Ovary (tissue), 9 donors: ENCODE results near the gene SPATA6L. TPM values are rescaled to one million over a fixed set of nuclear protein-coding genes. Genes with fewer than 3 reads are reported as not detected.

ENCODE experiments used
- DNase-seq, 5 donors: peaks; one replicate each; pipeline ENCODE4 v3.0.0-alpha.2; 2019 to 2020
- H3K27ac ChIP-seq, 2 donors: fragments of 200-600 bp; one replicate each; pipeline versions ENCODE4 v1.5.1 to v1.8.0; 2019 to 2022
- H3K27me3 ChIP-seq: fragments of 200-600 bp; one replicate; pipeline ENCODE4 v1.8.0; 2022
- H3K36me3 ChIP-seq: fragments of 200-600 bp; sonication (generic); one replicate; pipeline ENCODE4 v1.5.1; 2019
- H3K4me1 ChIP-seq: one replicate; pipeline ENCODE4 v1.8.1; 2013; ENCODE audit warnings: mild to moderate bottlenecking, moderate library complexity; ENCODE audit not compliant: insufficient read depth
- H3K4me3 ChIP-seq: fragments of 200-600 bp; sonication (generic); one replicate; pipeline ENCODE4 v1.5.1; 2017
- H3K9me3 ChIP-seq, 2 donors: fragments of 200-600 bp in 1 of 2; sonication (generic) in 1 of 2; one replicate each; pipeline versions ENCODE4 v1.5.1 to v1.8.1; 2013 to 2019; ENCODE audit warnings: mild to moderate bottlenecking in 1 of 2, moderate library complexity in 1 of 2
- EP300 ChIP-seq: sonication (generic); formaldehyde crosslinking; IDR thresholded peaks from one replicate; pipeline ENCODE4 v1.6.1; 2017; ENCODE audit warnings: antibody characterized with exemption
- POLR2A ChIP-seq: fragments of 450-650 bp; IDR thresholded peaks from one replicate; pipeline ENCODE4 v1.6.1; 2017; ENCODE audit warnings: antibody characterized with exemption, mild to moderate bottlenecking, moderate library complexity
- WGBS, 3 donors: extraction: QIAGEN DNeasy Blood & Tissue Kit in 1 of 3; methylation state at CpG; one replicate each; pipeline versions ENCODE4 v1.1.5 to v1.1.7; 2013 to 2017; 5-methylcytosine and 5-hydroxymethylcytosine counted together
- intact Hi-C, 4 donors: fragments of 100-400 bp; cut with DNase I; formaldehyde crosslinking; loops; one replicate each; pipeline versions ENCODE4 v1.11.0 to v1.15.1; 2022 to 2023
- polyA plus RNA-seq, 2 donors: library from polyadenylated mRNA; stranded (reverse); fragments of 200-250 nt in 1 of 2; fragments of 350-450 nt in 1 of 2; fragmentation: Illumina TruSeq in 1 of 2; extraction: RNeasy Lipid Tissue Mini Kit (QIAGEN cat#74804) in 1 of 2; gene quantifications; one replicate each; pipeline ENCODE4 v1.2.3, GENCODE V29; 2013 to 2014
- total RNA-seq, 7 donors: library from RNA; depleted of rRNA in 2 of 7; stranded (reverse); fragments of >200 nt in 2 of 7; fragmentation: NEBNext Ultra II Directional in 3 of 7; extraction: Animal tissue kit (Norgen Biotek cat#: 25700) in 3 of 7; gene quantifications; one replicate each; pipeline versions ENCODE4 v1.1.0 to v1.2.4, GENCODE V29; 2016 to 2023
- TF ChIP-seq, protein P1 (sequence below), 3 donors: fragments of 450-650 bp in 2 of 3; fragments of 200-600 bp in 1 of 3; IDR thresholded peaks; one replicate each; pipeline versions ENCODE4 v1.5.1 to v1.8.0; 2016 to 2022; ENCODE audit warnings: antibody characterized with exemption in 3 of 3, mild to moderate bottlenecking in 1 of 3
- donor health status: DM: no; HTN: no; CAD: no; lungs with moderate emphysema.
- donor health status: DM: no; HTN: no; CAD: no.
- donor health status: Bipolar disorder and iron deficiency.
- donor health status: DM: yes; HTN: yes; CAD: no.
- donor health status: DM: no; HTN: no; CAD: no.
- donor health status: DM: yes; HTN: yes; CAD: no.

Gene SPATA6L
- total and polyA plus RNA-seq, 9 donors, result 0.69 to 25.0 (median 2.1) TPM

DNA sequence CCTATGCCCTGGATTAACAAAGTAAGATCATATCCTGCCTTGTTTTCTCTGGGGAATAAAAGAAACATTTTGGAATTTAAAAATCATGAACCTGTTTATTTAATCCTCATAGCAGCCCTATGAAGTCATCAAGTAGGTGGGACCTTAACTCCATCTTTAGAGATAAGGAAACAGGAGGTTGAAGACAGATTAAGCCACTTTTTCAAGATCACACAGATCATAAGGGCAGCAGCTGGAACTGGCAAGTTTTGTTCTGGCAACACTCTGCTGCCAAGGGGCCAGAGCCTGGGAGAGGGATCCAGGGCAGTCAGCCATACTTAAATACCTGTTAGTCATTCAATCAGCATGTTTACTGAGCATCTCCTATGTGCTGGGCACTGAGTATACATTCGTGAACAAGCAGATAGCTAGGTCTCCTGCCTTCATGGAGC is 112.3 kb downstream of the SPATA6L start:
- TF ChIP-seq, protein P1, sequence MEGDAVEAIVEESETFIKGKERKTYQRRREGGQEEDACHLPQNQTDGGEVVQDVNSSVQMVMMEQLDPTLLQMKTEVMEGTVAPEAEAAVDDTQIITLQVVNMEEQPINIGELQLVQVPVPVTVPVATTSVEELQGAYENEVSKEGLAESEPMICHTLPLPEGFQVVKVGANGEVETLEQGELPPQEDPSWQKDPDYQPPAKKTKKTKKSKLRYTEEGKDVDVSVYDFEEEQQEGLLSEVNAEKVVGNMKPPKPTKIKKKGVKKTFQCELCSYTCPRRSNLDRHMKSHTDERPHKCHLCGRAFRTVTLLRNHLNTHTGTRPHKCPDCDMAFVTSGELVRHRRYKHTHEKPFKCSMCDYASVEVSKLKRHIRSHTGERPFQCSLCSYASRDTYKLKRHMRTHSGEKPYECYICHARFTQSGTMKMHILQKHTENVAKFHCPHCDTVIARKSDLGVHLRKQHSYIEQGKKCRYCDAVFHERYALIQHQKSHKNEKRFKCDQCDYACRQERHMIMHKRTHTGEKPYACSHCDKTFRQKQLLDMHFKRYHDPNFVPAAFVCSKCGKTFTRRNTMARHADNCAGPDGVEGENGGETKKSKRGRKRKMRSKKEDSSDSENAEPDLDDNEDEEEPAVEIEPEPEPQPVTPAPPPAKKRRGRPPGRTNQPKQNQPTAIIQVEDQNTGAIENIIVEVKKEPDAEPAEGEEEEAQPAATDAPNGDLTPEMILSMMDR (IDR thresholded peaks at IDR 0.05), result no peak
- TF ChIP-seq EP300 (no peak), POLR2A (no peak)

DNA sequence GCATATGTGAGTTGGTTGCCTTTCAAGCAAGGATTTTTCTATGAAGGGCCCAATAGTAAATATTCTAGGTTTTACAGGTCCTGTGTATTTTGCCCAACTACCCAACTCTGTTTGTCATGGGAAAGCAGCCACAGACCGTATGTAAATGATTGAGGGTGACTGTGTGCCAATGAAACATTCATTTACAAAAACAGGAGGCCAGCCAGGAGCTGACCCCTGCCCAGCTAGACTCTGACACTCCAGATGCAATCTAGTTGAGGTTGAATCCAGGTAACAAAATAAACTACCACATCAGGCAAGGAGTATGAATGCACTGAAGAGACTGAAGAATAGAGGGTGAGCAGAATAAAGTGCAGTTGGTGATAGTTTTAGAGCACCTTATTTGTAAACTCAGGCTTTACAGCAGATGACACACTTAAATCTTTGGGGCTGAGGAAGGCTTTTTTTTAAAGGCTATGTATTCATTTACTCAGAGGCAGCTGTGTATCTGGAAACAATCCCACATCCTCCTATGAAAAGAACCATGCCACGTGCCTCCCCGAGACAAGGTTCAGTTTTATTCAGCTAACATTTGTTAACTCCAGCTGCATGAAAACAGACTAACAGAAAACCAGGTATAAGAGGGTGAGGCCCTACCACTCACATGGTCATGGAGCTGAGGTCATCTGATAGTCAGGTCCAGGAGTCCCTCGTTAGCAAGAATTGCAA is 115.3 kb downstream of the SPATA6L start:
- Histone ChIP-seq H3K27me3 (no peaks in the 10 kb centered on the region), H3K27ac (no peak overlapping the region), H3K4me1 (peaks cover 1% of the 10 kb centered on the region)

More for the DNA sequence above, 112.3 kb downstream of the SPATA6L start:
- peaks cover 1% of the 10 kb centered on the region for H3K4me1 ChIP-seq
- no peaks in the 10 kb centered on the region for H3K27me3 ChIP-seq
- H3K36me3 ChIP-seq, result no peaks in the 10 kb centered on the region
- no peak overlapping the region for H3K4me3 ChIP-seq
- intact Hi-C loops, result no loop called here
- H3K9me3 ChIP-seq, result no peaks in the 10 kb centered on the region
- no peak for DNase-seq
- 76 to 88% (median 82%) methylated on average over 1 of the region's 1 CpG for WGBS, 3 donors
- no peak overlapping the region for H3K27ac ChIP-seq

DNA sequence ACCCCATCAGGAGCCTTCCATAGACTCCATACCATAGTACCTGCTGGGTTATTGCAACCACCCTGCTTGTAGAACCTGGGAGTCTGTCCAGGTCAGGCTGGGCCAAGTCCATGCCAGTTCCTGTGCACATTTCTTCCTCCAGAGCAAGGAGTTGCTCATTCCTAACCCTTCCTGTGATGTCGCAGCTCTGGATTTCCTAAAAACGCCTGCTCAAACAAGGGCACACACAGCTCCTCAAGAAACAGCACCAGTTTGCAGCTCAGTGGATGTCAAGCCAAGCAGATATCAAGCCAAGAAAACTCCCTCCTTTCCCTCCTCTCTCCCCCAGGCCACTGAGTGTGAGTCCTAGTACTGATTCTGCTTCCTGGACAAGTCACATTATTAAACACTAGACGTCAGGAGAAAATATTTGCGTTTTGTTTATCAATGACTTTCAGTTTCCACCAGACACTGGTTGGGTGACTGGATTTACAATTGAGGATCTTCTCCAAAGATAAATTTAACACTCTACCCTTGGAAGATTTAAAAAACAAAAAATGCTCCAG is 116.5 kb downstream of the SPATA6L start:
- peaks cover 1% of the 10 kb centered on the region for H3K4me1 ChIP-seq

More for the DNA sequence above, 115.3 kb downstream of the SPATA6L start:
- Histone ChIP-seq H3K36me3 (no peaks in the 10 kb centered on the region), H3K9me3 (no peaks in the 10 kb centered on the region), H3K4me3 (no peak overlapping the region)
- TF ChIP-seq EP300 (no peak), POLR2A (no peak)
- TF ChIP-seq, protein P1 (IDR thresholded peaks at IDR 0.05), result no peak
- intact Hi-C loops, result no loop called here
- WGBS, 3 donors, result 12 to 22% (median 16%) methylated on average over 4 of the region's 4 CpGs
- DNase-seq, result no peak

DNA sequence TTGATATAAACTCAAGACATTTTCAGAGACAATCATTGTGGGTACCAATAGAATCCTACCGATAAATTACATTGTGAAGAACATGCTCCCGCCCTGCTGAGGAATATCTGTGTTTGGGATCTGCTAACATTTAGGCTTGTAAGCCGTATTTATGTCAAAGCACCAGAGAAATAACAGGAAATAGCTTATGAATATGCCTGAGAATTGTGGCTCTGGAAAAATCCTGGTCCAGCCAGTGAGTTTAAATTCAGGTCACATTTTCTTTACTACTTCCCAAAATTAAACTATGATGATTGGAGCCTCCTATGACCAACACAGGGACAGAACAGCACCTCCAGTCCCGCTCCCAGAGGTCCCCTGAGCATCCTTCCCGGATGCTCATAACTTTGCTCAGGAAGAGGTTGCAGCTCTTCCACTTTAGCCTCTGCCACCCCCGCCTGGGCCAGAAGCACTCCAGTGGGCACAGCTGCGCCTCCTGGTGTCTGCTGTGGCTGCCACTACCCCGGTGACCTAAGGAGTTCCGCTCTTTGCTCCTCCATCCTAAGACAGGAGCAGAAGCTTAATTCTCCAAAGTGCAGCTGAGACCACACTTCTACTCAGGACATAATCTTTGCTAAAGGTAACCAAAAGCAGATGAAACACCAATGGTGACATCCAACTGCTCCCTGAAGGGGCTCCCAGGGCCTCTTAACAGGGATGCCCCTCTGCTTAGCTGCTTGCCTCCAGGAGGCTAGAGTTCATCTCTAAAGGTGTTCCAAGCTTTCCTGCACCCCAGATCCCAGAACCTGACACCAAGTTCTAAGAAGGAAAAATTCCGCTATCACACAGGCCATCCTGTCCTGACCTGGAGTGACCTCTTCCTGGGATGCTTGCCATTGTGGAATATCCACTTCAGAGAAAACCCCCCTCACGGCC is 117.2 kb downstream of the SPATA6L start:
- no peaks in the 10 kb centered on the region for H3K27me3 ChIP-seq
- WGBS, 3 donors, result 82 to 86% (median 83%) methylated on average over 11 of the region's 11 CpGs
- no peaks in the 10 kb centered on the region for H3K36me3 ChIP-seq
- H3K4me1 ChIP-seq, result peaks cover 1% of the 10 kb centered on the region
- intact Hi-C loops, result no loop called here
- H3K4me3 ChIP-seq, result no peak overlapping the region
- no peak for DNase-seq
- TF ChIP-seq EP300 (no peak), POLR2A (no peak)
- TF ChIP-seq, protein P1 (IDR thresholded peaks at IDR 0.05), result no peak
- no peaks in the 10 kb centered on the region for H3K9me3 ChIP-seq
- H3K27ac ChIP-seq, result no peak overlapping the region

More for the DNA sequence above, 116.5 kb downstream of the SPATA6L start:
- H3K9me3 ChIP-seq, result no peaks in the 10 kb centered on the region
- TF ChIP-seq POLR2A, result no peak
- DNase-seq, result no peak
- 45 to 60% (median 60%) methylated on average over 4 of the region's 4 CpGs for WGBS, 3 donors
- H3K27me3 ChIP-seq, result no peaks in the 10 kb centered on the region
- no peak overlapping the region for H3K27ac ChIP-seq
- H3K36me3 ChIP-seq, result no peaks in the 10 kb centered on the region
- intact Hi-C loops, result no loop called here
- no peak overlapping the region for H3K4me3 ChIP-seq

Other genes with a start within 250 kb of the SPATA6L start
- 1 to 10 TPM in 5 of 7 donors, under 1 TPM in 2; 0.76 to 1.7 (median 1.4) TPM for gene SLC1A1, start 176.0 kb downstream of the SPATA6L start, total RNA-seq
- gene SLC1A1, start 176.0 kb downstream of the SPATA6L start, polyA plus RNA-seq, result 1 to 10 TPM; 1.7 to 3.1 TPM
- 1 to 10 TPM; 4.6 to 10.0 (median 5.2) TPM for gene PLPP6, start 4.2 kb downstream of the SPATA6L start, total RNA-seq
- 1 to 10 TPM; 5.3 to 8.3 TPM for gene PLPP6, start 4.2 kb downstream of the SPATA6L start, polyA plus RNA-seq
- 10 to 100 TPM; 19.6 to 24.2 (median 21.8) TPM for gene CDC37L1, start 13.1 kb upstream of the SPATA6L start, total RNA-seq
- 10 to 100 TPM; 14.6 to 15.8 TPM for gene CDC37L1, start 13.1 kb upstream of the SPATA6L start, polyA plus RNA-seq
- gene AK3, start 74.7 kb upstream of the SPATA6L start, total RNA-seq, result 10 to 100 TPM; 54.8 to 69.4 (median 59.5) TPM
- gene AK3, start 74.7 kb upstream of the SPATA6L start, polyA plus RNA-seq, result 10 to 100 TPM; 49.8 to 88.7 TPM
- gene RCL1, start 126.5 kb upstream of the SPATA6L start, total RNA-seq, result 10 to 100 TPM; 28.0 to 68.6 (median 32.7) TPM
- 10 to 100 TPM; 19.9 to 20.4 TPM for gene RCL1, start 126.5 kb upstream of the SPATA6L start, polyA plus RNA-seq